Erythroblast (primary cell): ENCODE measurements around the gene TIE1.

ENCODE experiments used
- DNase-seq, 2 experiments: peaks; one replicate each; lab custom pipeline; 2025; lab: John Stamatoyannopoulos, UW
- GATA1 ChIP-seq: IDR thresholded peaks from 2 replicates; pipeline ENCODE4 v1.6.1; 2011; ENCODE audit warnings: low read depth, mild to moderate bottlenecking, control low read depth, low read length, moderate library complexity
- POLR2A ChIP-seq: IDR thresholded peaks from 2 replicates; pipeline ENCODE4 v1.6.1; 2011; ENCODE audit warnings: mild to moderate bottlenecking, low read length

Gene TIE1

GRCh38 chr1:43269627-43270375 is 31.0 kb upstream of the TIE1 start, which contains the start of gene TMEM125:
Gene TMEM125, plus strand, starts transcription at chr1:43269983. Its CDS starts 2,740 bp downstream, at chr1:43272723.
- no peak for TF ChIP-seq GATA1
- no peak for TF ChIP-seq POLR2A
- DNase-seq = no peak

DNA sequence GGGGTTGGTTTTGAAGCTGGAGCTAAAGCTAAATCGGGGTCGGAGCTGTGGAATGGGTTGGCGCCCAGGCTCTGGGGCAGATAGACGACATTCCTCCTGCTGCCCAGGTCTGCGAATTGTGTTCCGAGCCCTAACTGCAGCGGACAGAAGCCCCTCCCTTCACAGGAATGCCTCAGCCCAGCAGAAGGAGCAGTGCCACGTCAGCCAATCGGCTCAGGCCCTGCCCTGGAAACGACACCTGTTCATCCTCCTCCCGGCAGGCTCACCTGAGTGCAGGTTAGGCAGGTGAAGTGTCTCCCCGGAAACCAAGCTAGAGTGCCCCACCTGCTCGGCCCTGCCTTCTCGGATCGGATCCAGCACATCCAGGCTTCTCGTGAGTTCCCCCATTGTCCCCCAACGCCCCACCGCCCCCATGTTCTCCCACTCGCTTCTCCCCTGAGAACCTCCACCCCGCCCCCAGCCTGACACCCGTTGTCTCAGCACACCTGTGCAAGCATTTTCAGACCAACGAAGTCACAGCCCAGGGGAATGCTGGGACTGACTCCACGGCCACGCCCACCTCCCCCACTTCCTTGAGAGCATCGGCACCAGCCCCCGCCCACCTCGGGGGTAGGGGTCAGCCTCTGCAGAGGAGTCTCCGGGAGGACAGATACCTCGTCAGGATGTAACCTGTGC is 30.2 kb upstream of the TIE1 start:
- no peak for DNase-seq

DNA sequence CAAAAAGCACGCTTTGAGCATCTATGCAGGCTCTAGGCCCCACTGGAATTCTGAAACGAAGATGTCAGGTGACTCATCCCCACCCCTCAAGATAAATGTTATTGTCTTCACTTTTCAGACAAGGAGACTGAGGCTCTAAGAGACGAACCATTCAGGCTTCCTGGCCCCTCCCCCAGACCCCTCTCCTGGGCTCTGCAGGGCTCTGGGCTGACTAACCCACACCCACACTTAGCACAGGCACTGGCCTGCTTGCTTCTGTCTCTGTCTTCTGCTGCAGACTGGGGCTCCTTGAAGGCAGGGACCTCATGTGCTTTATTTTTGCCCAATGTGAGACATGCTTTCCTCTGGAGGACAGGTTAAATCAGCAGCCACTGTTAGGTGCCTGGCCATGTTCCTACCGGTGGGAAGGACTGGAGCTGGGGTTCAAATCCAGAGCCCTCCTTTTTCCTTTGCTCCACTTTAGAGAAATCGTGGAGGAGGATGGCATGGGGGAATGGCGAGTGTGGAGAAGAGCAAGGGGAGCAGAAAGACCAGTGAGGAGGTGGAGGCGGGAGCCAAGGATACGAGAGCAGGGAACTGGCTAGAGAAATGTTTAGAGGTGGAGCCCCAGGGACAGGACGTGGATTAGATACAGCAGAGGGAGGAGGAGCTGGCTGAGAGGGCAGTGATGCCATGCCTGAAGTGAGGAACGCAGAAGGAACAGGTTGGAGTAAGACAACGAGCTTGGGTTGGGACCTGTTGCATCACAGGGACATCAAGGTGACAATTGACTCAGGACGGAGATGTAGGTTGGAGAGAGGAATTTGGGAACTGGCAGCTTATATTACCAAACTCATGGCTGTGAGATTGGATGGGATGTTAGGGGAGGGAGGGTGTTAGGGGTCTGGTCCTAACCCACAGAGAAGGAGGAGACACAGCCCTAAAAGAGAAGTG is 29.3 kb upstream of the TIE1 start:
- no peak for DNase-seq
- no peak for TF ChIP-seq GATA1
- TF ChIP-seq POLR2A = no peak

More for the DNA sequence above, 30.2 kb upstream of the TIE1 start:
- no peak for TF ChIP-seq POLR2A
- no peak for TF ChIP-seq GATA1

- DNase-seq = no peak
- TF ChIP-seq POLR2A = no peak
- no peak for TF ChIP-seq GATA1
Measured at GRCh38 chr1:43272161-43272560, 28.6 kb upstream of the TIE1 start.

DNA sequence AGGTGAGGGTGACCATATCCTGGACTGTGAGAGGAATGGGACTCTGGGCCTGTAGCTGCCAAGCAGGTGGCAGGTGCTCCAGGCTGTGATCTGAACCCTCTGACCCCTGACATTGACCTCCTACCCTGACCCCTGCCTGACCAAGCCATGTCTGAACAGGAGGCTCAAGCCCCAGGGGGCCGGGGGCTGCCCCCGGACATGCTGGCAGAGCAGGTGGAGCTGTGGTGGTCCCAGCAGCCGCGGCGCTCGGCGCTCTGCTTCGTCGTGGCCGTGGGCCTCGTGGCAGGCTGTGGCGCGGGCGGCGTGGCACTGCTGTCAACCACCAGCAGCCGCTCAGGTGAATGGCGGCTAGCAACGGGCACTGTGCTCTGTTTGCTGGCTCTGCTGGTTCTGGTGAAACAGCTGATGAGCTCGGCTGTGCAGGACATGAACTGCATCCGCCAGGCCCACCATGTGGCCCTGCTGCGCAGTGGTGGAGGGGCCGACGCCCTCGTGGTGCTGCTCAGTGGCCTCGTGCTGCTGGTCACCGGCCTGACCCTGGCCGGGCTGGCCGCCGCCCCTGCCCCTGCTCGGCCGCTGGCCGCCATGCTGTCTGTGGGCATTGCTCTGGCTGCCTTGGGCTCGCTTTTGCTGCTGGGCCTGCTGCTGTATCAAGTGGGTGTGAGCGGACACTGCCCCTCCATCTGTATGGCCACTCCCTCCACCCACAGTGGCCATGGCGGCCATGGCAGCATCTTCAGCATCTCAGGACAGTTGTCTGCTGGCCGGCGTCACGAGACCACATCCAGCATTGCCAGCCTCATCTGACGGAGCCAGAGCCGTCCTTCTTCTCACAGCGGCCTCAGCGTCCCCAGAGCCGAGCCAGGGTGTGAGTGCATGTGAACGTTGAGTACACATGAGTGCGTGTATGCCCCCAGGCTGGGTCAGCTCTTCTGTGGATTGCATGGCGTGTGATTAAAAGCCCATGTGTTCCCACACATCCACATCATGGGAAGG is 27.9 kb upstream of the TIE1 start:
- no peak for TF ChIP-seq POLR2A
- no peak for DNase-seq

- no peak for DNase-seq
- TF ChIP-seq GATA1 (no peak), POLR2A (no peak)
Measured at GRCh38 chr1:43273708-43274107, 27.1 kb upstream of the TIE1 start.

GRCh38 chr1:43274125-43274803 is 26.5 kb upstream of the TIE1 start:
- no peak for DNase-seq
- TF ChIP-seq POLR2A (no peak), GATA1 (no peak)

DNA sequence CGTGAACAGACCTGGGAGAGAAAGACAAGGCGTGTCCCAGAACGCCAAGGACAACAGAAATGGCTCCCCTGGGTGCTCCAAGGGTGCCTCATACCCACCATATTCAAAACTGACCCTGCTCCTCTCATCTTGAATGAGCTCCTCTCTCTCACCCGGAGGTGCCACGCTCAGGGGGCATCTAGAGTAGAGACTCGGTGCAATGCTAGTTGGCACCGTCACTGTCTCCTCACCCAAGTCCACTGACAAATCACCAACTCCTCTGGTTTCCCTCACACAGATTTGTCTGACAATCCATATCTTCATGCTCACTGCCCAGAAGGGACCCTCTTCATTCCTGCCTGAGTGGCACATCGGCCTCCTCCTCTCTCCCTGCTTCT is 26.0 kb upstream of the TIE1 start:
- DNase-seq = no peak
- no peak for TF ChIP-seq GATA1
- TF ChIP-seq POLR2A = no peak

DNA sequence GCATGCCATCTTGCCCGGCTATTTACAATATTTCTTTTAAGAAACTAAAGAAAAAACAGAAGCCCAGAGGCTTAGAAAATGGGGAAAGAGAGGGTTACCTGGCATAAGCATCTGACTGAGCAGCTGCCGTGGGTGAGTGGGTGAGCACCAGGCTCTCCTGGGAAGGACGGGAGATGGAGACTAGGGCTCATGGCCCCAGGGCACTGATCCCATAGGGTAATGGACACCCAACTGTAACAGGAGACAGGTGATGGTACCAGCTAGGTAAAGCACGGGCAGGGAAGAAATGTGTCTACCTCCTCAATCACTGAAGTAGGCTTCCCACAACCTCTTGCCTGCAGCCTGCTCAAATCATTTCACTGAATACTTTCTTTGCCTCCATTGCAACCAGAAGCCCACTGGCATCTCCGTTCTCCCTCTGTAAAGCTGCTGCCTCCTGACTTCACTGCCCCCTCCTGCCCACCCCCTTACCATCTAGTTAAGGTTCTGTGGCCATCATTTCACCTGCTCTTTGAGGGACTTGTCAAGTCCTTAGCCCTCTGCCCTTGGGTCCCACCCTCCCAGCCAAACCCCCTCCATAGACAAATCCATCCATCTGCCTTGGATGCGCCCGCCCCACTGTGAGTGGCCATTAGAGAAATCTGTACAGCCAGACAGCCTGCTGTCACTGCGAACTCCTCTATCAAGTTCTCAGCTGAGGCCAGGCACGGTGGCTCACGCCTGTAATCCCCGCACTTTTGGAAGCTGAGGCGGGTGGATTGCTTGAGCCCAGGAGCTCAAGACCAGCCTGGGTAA is 24.8 kb upstream of the TIE1 start:
- no peak for TF ChIP-seq GATA1
- no peak for TF ChIP-seq POLR2A
- DNase-seq = no peak

DNA sequence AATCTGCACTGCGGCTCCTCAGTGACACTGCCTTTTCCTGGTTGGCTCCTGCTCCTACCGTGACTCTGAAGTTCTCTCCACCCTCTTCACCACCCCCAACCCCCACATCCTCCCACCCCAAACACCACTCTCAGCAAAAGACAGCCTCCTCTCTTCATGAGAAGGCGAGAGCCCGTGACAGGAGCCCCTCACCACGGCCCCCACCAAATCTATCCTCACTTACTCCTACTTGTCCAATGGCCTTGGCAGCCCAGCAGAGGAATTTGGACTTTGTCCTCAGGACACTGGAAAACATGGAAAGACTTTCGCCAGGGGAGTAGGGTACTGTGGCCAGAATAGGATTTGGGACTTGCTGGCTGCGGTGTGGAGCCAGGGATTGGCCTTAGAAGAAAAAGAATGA is 24.1 kb upstream of the TIE1 start:
- no peak for DNase-seq
- TF ChIP-seq POLR2A = no peak
- no peak for TF ChIP-seq GATA1

DNA sequence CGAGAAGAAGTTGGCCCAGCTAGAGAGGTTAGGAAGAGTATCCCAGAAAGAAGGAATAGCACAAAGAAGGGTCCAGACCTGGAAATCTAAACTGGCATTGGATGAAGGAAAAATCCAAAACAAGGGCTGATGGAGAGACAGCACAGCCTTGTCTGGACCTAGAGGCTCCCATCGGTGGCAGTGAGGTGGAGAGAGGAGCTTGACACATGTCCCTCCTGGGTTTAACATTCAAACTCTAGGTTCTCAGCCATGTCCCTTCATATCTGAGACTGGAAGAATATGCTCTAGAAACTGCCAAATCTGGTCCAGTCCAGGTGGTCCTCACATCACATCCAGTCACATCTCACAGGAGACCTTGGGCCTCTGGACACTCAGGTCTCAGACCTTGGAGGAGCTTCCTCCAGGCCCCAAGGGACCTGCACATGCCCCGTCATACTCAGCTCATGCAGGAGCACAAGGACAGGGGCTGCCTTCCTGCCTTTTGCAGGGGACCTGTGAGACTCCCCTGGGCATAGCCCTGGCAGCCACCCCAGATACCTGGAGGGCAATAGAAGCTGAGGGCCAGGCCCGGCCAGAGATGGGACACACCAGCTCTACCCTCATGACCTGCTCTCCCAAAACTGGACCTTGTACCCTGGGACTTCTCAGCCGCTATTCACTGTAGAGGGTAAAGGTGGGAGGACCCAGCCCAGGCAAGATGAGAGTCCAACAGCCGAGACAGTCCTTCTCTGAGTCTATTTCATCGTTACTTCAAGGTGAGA is 23.5 kb upstream of the TIE1 start:
- TF ChIP-seq POLR2A (no peak), GATA1 (no peak)
- no peak for DNase-seq
